Mammary epithelial cell (primary cell): Measurements from ENCODE around the gene NRG3.

Experiments used
- CTCF ChIP-seq, 2 donors: IDR thresholded peaks in 1 of 2; conservative IDR thresholded peaks in 1 of 2; 2 replicates each; pipeline ENCODE4 v1.5.1; 2011 to 2012; ENCODE audit warnings: inconsistent platforms in 2 of 2, low read length in 2 of 2, mild to moderate bottlenecking in 2 of 2, control low read depth in 1 of 2, low read depth in 1 of 2; ENCODE audit not compliant: insufficient read depth in 1 of 2; ENCODE audit errors: extremely low read depth in 1 of 2
- EZH2 ChIP-seq: IDR thresholded peaks from 2 replicates; pipeline ENCODE4 v1.6.1; 2012; ENCODE audit warnings: low read length, inconsistent platforms, borderline replicate concordance

- no peak for TF ChIP-seq CTCF (conservative IDR thresholded peaks at IDR 0.05 in 1 of 2, IDR thresholded peaks at IDR 0.05 in 1 of 2; ENCODE audit: extremely low read depth in 1 of 2, insufficient read depth in 1 of 2, low read depth in 1 of 2, low read length in 2 of 2)
- no peak for TF ChIP-seq EZH2
These were observed 1014.7 kb downstream of the NRG3 start for GRCh38 chr10:82889728-82890127.
